ENCODE results near the gene CADM4. TPM values are rescaled to one million over a fixed set of nuclear protein-coding genes. Genes with fewer than 3 reads are reported as not detected.
A peak's percentile ranks its signal among the peaks of the same experiment; 100 is the strongest.

Gene CADM4
- total RNA-seq, 1 donor from 2014 or later: 3.5 TPM

DNA sequence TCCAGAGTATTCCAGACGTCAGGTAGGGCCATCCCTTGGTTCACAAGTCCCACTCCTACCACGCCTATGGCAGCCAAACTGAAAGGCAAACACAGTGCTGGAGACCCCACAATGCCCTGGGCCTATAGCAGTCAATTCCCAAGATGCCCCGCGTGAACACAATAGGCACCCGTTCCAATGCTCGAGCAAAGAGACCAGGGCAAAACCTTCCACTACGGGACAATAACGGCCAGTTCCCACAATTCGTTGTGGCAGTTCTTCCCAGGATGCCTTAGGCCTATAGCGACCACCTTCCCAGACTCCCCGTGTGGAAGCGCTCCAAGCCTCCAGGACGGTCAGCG, 20.8 kb downstream of the CADM4 start:
- Histone ChIP-seq H3K27me3 (no peaks in the 10 kb centered on the region), H3K27ac (peak overlapping the region; percentile 87 to 89), H3K9me3 (no peaks in the 10 kb centered on the region), H3K4me3 (peak overlapping the region; percentile 69 to 75), H3K4me1 (peaks cover 0 to 7% of the 10 kb centered on the region in 2 donors), H3K36me3 (peaks cover 0 to 1% of the 10 kb centered on the region in 2 donors)
- no peak for DNase-seq (ENCODE audit: low spot score in 2 of 2)
- intact Hi-C loops (cut with DNase I): loop anchor here (1.0 kb wide), 2 partner anchors 23 to 49 kb away; partner anchors contain the start of genes IRGQ and ZNF576
- TF ChIP-seq CTCF (IDR thresholded peaks at IDR 0.05): no peak

DNA sequence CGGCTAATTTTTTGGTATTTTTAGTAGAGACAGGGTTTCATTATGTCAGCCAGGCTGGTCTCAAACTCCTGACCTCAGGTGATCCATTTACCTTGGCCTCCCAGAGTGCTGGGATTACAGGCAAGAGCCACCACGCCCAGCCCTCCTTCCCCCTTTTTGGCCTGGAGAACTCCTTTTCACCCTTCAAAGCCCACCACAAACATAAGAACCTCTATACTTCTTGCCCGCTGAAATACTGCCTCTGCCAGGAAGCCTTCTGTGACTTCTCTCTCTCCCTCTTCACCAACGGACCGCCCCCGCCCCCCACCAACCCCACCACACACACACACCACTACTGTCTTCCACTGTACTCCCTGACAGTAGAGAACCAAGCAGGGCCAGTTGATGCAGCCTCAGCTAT, 22.7 kb downstream of the CADM4 start:
- intact Hi-C loops (cut with DNase I): no loop called here
- no peak for TF ChIP-seq CTCF (IDR thresholded peaks at IDR 0.05)

GRCh38 chr19:43616306-43616705, 23.3 kb downstream of the CADM4 start:
- Histone ChIP-seq H3K36me3 (peaks cover 20 to 21% of the 10 kb centered on the region in 2 donors), H3K4me1 (peaks cover 0 to 7% of the 10 kb centered on the region in 2 donors), H3K27ac (no peak overlapping the region), H3K9me3 (no peaks in the 10 kb centered on the region), H3K4me3 (no peak overlapping the region), H3K27me3 (no peaks in the 10 kb centered on the region)
- no peak for DNase-seq (ENCODE audit: low spot score in 2 of 2)
- no peak for TF ChIP-seq CTCF (IDR thresholded peaks at IDR 0.05)
- intact Hi-C loops (cut with DNase I): no loop called here

More for the DNA sequence above, 22.7 kb downstream of the CADM4 start:
- peaks cover 16 to 20% of the 10 kb centered on the region in 2 donors for H3K36me3 ChIP-seq
- H3K4me3 ChIP-seq: no peak overlapping the region
- no peaks in the 10 kb centered on the region for H3K9me3 ChIP-seq
- DNase-seq (ENCODE audit: low spot score in 2 of 2): no peak
- no peaks in the 10 kb centered on the region for H3K27me3 ChIP-seq
- no peak overlapping the region for H3K27ac ChIP-seq
- peaks cover 0 to 7% of the 10 kb centered on the region in 2 donors for H3K4me1 ChIP-seq

DNA sequence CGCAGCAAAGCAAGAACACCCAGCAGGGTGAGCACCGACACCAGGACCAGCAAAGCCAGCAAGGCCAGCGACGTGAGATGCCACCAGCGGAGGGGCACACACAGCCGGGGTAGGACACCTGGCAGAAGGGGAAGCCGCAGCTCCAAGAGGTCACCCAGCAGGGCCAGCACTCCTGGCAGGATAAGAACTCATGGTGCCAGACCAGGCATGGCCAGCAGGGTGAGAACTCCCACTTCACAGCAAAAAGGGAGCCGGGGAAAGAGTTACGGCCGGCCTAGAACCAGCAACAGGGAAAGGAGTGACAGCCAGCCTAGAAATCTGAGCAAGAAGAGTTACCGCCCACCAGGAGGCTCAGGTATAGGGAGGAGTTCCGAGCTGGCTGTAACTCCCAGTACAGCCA, 27.3 kb downstream of the CADM4 start:
- H3K27ac ChIP-seq: no peak overlapping the region
- TF ChIP-seq CTCF (IDR thresholded peaks at IDR 0.05): no peak
- H3K4me3 ChIP-seq: no peak overlapping the region
- H3K4me1 ChIP-seq: no peaks in the 10 kb centered on the region
- no peaks in the 10 kb centered on the region for H3K27me3 ChIP-seq
- H3K36me3 ChIP-seq: peaks cover 25 to 31% of the 10 kb centered on the region in 2 donors
- H3K9me3 ChIP-seq: no peaks in the 10 kb centered on the region
- intact Hi-C loops (cut with DNase I): no loop called here
- DNase-seq (ENCODE audit: low spot score in 2 of 2): no peak

GRCh38 chr19:43611788-43612187, 27.9 kb downstream of the CADM4 start, which contains the start of gene SRRM5:
Gene SRRM5 (plus strand): TSS chr19:43612088. CDS start chr19:43612122, 34 bp downstream.
- intact Hi-C loops (cut with DNase I): no loop called here
- Histone ChIP-seq H3K9me3 (no peaks in the 10 kb centered on the region), H3K36me3 (peaks cover 31% of the 10 kb centered on the region in 2 donors), H3K4me3 (no peak within 1 kb of the TSS), H3K4me1 (no peaks in the 10 kb centered on the region), H3K27me3 (no peaks in the 10 kb centered on the region), H3K27ac (no peak within 1 kb of the TSS)
- DNase-seq (ENCODE audit: low spot score in 2 of 2): no peak
- TF ChIP-seq CTCF (IDR thresholded peaks at IDR 0.05): no peak

GRCh38 chr19:43610493-43610892, 29.2 kb downstream of the CADM4 start:
- Histone ChIP-seq H3K4me1 (no peaks in the 10 kb centered on the region), H3K9me3 (no peaks in the 10 kb centered on the region), H3K27me3 (no peaks in the 10 kb centered on the region), H3K4me3 (no peak overlapping the region), H3K27ac (no peak overlapping the region), H3K36me3 (peaks cover 31 to 36% of the 10 kb centered on the region in 2 donors)
- no peak for TF ChIP-seq CTCF (IDR thresholded peaks at IDR 0.05)
- DNase-seq (ENCODE audit: low spot score in 2 of 2): no peak
- intact Hi-C loops (cut with DNase I): no loop called here

All from ascending aorta (tissue), 2 donors.